ENCODE data around the gene ATP6V1C2.

GRCh38 chr2:10784719-10785118, 63.3 kb downstream of the ATP6V1C2 start:
- TF ChIP-seq EZH2 (IDR thresholded peaks at IDR 0.05; ENCODE audit: low read length, missing control alignments) (no peak), CTCF (conservative IDR thresholded peaks at IDR 0.05 in 1 of 2, IDR thresholded peaks at IDR 0.05 in 1 of 2; ENCODE audit: low read depth in 1 of 2, low read length in 2 of 2) (no peak)
